MM.1S (cell line): ENCODE measurements around the gene MPHOSPH9.
A peak's percentile ranks its signal among the peaks of the same experiment; 100 is the strongest.

ENCODE experiments used
- DNase-seq: peaks from one replicate; pipeline ENCODE4 v3.0.0-alpha.2; 2015
- H2AFZ ChIP-seq: fragments of 300-600 bp; sonication (generic); 2 replicates; pipeline ENCODE4 v1.6.0; 2016; ENCODE audit warnings: antibody characterized with exemption, low read length
- H3F3A ChIP-seq: fragments of 300-600 bp; sonication (generic); 2 replicates; pipeline ENCODE4 v1.6.1; 2016; ENCODE audit warnings: mild to moderate bottlenecking, antibody characterized with exemption, low read length, moderate library complexity, mixed read lengths; ENCODE audit not compliant: insufficient read depth
- H3K27ac ChIP-seq: fragments of 300-600 bp; sonication (generic); 2 replicates; pipeline ENCODE4 v1.5.1; 2016; ENCODE audit warnings: mild to moderate bottlenecking, low read length
- H3K27me3 ChIP-seq: fragments of 300-600 bp; sonication (generic); replicated peaks from 2 replicates; pipeline ENCODE4 v1.6.0; 2016; ENCODE audit warnings: low read length; ENCODE audit not compliant: insufficient read depth
- H3K36me3 ChIP-seq: fragments of 300-600 bp; sonication (generic); replicated peaks from 2 replicates; pipeline ENCODE4 v1.6.1; 2016; ENCODE audit warnings: mild to moderate bottlenecking, low read length, mixed read lengths; ENCODE audit not compliant: insufficient read depth
- H3K4me1 ChIP-seq: fragments of 300-600 bp; sonication (generic); 2 replicates; pipeline ENCODE4 v1.6.1; 2016; ENCODE audit warnings: low read length, mixed read lengths
- H3K4me2 ChIP-seq: fragments of 300-600 bp; sonication (generic); 2 replicates; pipeline ENCODE4 v1.6.0; 2016; ENCODE audit warnings: low read depth, low read length
- H3K4me3 ChIP-seq: fragments of 300-600 bp; sonication (generic); 2 replicates; pipeline ENCODE4 v1.5.1; 2016; ENCODE audit warnings: low read length, mixed read lengths
- H3K79me2 ChIP-seq: fragments of 300-600 bp; sonication (generic); 2 replicates; pipeline ENCODE4 v1.6.1; 2016; ENCODE audit warnings: mixed run types, low read length, mixed read lengths
- H3K9ac ChIP-seq: fragments of 300-600 bp; sonication (generic); 2 replicates; pipeline ENCODE4 v1.6.1; 2016; ENCODE audit warnings: low read length, mixed read lengths
- H3K9me2 ChIP-seq: fragments of 300-600 bp; sonication (generic); replicated peaks from 2 replicates; pipeline ENCODE4 v1.6.1; 2016; ENCODE audit warnings: mild to moderate bottlenecking, low read length, mixed read lengths; ENCODE audit not compliant: insufficient read depth
- H3K9me3 ChIP-seq: fragments of 300-600 bp; sonication (generic); replicated peaks from 2 replicates; pipeline ENCODE4 v1.6.1; 2016; ENCODE audit warnings: mild to moderate bottlenecking, low read length, mixed read lengths; ENCODE audit not compliant: insufficient read depth
- H4K20me1 ChIP-seq: fragments of 300-600 bp; sonication (generic); 2 replicates; pipeline ENCODE4 v1.6.1; 2016; ENCODE audit warnings: mild to moderate bottlenecking, low read length, moderate library complexity, mixed read lengths; ENCODE audit not compliant: insufficient read depth
- EZH2 ChIP-seq: fragments of 300-600 bp; sonication (generic); optimal IDR thresholded peaks from 2 replicates; pipeline ENCODE3; 2017; ENCODE audit warnings: low read depth, mild to moderate bottlenecking, antibody characterized with exemption, low read length, mixed read lengths
- EZH2phosphoT487 ChIP-seq: fragments of 300-600 bp; sonication (generic); IDR thresholded peaks from 2 replicates; pipeline ENCODE4 v1.6.1; 2018; ENCODE audit warnings: antibody characterized with exemption, low read length
- TF ChIP-seq, protein P1 (sequence below): fragments of 300-600 bp; sonication (generic); IDR thresholded peaks from 2 replicates; pipeline ENCODE4 v1.5.1; 2016; ENCODE audit warnings: antibody characterized with exemption, low read length, mixed read lengths

Gene MPHOSPH9

DNA sequence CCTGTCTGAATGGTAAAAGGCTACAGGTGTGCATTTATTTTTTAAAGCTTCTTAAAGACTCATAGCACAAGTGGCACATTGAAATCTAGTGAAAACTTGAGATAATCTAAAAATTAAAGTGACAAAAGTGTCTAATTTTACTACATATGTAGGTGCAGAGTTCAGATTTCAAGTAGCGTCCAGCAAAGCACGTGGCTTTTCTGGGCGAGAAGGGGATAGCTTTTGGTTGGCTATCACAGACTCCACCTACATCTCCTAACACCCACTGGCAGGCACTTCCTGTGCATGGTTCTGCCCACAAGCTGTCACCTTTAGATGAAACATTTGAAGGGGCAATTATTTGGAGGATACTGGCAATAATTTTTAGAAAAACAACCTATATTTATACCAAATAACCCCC, 80.1 kb downstream of the MPHOSPH9 start:
- H3K27ac ChIP-seq: no peak overlapping the region
- H3K4me3 ChIP-seq: no peak overlapping the region
- no peaks in the 10 kb centered on the region for H3K9me3 ChIP-seq
- no peaks in the 10 kb centered on the region for H3K27me3 ChIP-seq
- H3K79me2 ChIP-seq: no peaks in the 10 kb centered on the region
- no peaks in the 10 kb centered on the region for H4K20me1 ChIP-seq
- H2AFZ ChIP-seq: no peak overlapping the region
- no peak overlapping the region for H3K4me2 ChIP-seq
- DNase-seq: no peak
- TF ChIP-seq, protein P1, sequence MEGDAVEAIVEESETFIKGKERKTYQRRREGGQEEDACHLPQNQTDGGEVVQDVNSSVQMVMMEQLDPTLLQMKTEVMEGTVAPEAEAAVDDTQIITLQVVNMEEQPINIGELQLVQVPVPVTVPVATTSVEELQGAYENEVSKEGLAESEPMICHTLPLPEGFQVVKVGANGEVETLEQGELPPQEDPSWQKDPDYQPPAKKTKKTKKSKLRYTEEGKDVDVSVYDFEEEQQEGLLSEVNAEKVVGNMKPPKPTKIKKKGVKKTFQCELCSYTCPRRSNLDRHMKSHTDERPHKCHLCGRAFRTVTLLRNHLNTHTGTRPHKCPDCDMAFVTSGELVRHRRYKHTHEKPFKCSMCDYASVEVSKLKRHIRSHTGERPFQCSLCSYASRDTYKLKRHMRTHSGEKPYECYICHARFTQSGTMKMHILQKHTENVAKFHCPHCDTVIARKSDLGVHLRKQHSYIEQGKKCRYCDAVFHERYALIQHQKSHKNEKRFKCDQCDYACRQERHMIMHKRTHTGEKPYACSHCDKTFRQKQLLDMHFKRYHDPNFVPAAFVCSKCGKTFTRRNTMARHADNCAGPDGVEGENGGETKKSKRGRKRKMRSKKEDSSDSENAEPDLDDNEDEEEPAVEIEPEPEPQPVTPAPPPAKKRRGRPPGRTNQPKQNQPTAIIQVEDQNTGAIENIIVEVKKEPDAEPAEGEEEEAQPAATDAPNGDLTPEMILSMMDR: no peak
- TF ChIP-seq EZH2 (no peak), EZH2phosphoT487 (no peak)
- H3K9me2 ChIP-seq: no peaks in the 10 kb centered on the region
- no peaks in the 10 kb centered on the region; the same call in 1 of the 2 replicates for H3K36me3 ChIP-seq
- H3K4me1 ChIP-seq: no peaks in the 10 kb centered on the region
- H3F3A ChIP-seq: no peaks in the 10 kb centered on the region
- H3K9ac ChIP-seq: no peak overlapping the region

DNA sequence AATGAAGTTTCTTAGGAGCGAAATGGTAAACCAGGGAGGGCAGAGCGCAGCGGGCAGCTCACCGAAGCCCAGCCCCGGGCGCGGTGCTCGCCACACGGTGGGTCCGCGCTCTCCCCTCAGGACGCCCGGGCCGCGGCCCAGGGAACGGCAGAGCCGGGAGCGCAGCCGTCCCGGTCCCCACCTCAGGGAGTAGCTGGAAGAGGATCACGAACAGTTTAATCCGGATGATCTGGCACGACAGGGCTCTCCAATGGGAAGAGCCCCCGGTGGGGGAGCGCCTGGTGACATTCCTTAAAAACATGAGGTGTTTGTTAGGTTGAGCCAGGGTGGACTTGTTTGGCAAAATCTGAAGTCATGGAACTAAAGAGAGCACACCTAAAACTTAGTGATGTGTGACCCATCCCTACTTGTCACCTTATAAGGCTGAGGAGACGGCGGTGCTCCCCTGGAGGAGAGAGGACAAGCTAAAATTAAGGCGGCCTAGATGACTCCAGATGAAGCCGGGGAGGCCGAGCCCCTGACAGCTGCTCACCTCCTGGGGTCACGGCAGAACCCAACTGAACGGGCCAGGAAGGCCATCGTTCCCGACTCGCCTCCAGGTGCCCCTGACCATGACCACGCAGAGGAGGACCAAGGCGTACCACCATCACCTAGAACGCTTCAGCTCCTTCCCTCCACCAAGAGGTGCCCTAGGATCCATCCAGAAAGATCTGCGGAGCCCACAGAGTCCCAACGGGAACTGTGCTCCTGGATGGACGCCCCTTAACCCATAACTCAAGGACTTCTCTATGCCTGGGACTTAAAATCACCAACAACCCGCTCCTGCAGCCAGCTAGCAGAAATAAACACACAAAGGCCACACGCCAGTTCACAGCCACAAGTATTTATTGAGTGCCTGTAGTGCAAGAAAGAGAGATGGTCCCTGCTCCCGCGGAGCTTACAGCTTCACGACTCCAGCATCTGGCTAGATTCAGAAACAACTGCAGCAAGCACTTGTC, 81.2 kb downstream of the MPHOSPH9 start:
- Histone ChIP-seq H2AFZ (peak overlapping the region; percentile 61), H3K4me3 (peak overlapping the region; percentile 57), H3K36me3 (no peaks in the 10 kb centered on the region; the same call in 1 of the 2 replicates), H3K27ac (no peak overlapping the region), H3K9ac (peak overlapping the region; percentile 51; the same call in 1 of the 2 replicates), H3K27me3 (no peaks in the 10 kb centered on the region), H3F3A (no peaks in the 10 kb centered on the region), H3K4me2 (peak overlapping the region; percentile 74), H3K9me3 (no peaks in the 10 kb centered on the region), H3K9me2 (no peaks in the 10 kb centered on the region), H3K79me2 (no peaks in the 10 kb centered on the region), H3K4me1 (no peaks in the 10 kb centered on the region), H4K20me1 (no peaks in the 10 kb centered on the region)
- TF ChIP-seq EZH2phosphoT487 (no peak), EZH2 (no peak)
- TF ChIP-seq, protein P1: no peak
- no peak for DNase-seq

DNA sequence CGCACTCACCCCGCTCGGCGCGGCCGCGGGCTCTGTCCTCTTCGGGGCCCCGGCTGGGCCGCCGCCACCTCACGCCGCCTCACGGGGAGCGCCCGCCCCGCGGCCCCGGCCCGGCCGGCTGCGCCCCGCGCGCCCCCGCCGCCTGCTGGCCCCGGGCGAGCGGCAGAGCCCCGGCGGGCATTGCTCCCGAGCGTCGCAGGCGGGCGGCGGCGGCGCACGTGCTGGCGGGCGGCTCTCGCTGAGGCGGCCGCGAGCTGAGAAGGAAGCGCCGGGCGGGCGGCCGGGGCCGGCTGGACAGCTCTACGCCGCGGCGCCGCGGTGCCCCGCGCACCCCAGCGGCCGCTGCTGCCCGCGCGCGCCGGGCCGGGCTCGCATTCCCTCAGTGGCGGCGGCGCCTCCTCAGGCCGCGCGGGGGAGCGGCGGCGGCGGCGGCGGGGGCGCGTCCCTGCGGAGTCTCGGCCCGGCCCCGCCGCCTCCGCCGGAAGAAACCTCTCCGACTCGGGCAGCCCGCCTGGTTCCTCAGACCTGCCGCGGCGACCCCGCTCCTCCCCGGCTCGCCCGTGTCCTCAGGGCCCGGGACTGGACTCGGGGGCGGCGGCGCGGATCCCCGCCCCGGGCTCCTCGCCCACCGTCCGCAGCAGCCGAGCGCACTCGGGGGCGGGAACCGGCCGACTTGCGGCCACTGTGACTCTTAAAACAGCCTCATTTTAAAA, 82.0 kb downstream of the MPHOSPH9 start, which contains the start of gene PITPNM2:
Gene PITPNM2, minus strand, starts transcription at position 347 of the 713 bp plus-strand sequence. CDS start 116,500 bp downstream, outside the sequence.
- peak within 1 kb of the TSS; percentile 57 for H3K4me3 ChIP-seq
- H3K79me2 ChIP-seq: no peaks in the 10 kb centered on the region
- H3K4me1 ChIP-seq: no peaks in the 10 kb centered on the region
- H3K27me3 ChIP-seq: no peaks in the 10 kb centered on the region
- H3F3A ChIP-seq: no peaks in the 10 kb centered on the region
- H2AFZ ChIP-seq: peak within 1 kb of the TSS; percentile 61
- no peaks in the 10 kb centered on the region for H3K9me2 ChIP-seq
- DNase-seq: peak; percentile 52
- no peaks in the 10 kb centered on the region for H4K20me1 ChIP-seq
- H3K9me3 ChIP-seq: no peaks in the 10 kb centered on the region
- H3K36me3 ChIP-seq: no peaks in the 10 kb centered on the region
- H3K4me2 ChIP-seq: peak within 1 kb of the TSS; percentile 74
- H3K9ac ChIP-seq: peak within 1 kb of the TSS; percentile 51; the same call in 1 of the 2 replicates
- TF ChIP-seq, protein P1: no peak
- TF ChIP-seq EZH2 (no peak), EZH2phosphoT487 (no peak)
- H3K27ac ChIP-seq: no peak within 1 kb of the TSS
